MM.1S (cell line): ENCODE data around the gene RARG.

Experiments used
- EZH2 ChIP-seq: fragments of 300-600 bp; sonication (generic); optimal IDR thresholded peaks from 2 replicates; pipeline ENCODE3; 2017; ENCODE audit warnings: low read depth, mild to moderate bottlenecking, antibody characterized with exemption, low read length, mixed read lengths
- TF ChIP-seq, protein P1 (sequence below): fragments of 300-600 bp; sonication (generic); IDR thresholded peaks from 2 replicates; pipeline ENCODE4 v1.5.1; 2016; ENCODE audit warnings: antibody characterized with exemption, low read length, mixed read lengths

DNA sequence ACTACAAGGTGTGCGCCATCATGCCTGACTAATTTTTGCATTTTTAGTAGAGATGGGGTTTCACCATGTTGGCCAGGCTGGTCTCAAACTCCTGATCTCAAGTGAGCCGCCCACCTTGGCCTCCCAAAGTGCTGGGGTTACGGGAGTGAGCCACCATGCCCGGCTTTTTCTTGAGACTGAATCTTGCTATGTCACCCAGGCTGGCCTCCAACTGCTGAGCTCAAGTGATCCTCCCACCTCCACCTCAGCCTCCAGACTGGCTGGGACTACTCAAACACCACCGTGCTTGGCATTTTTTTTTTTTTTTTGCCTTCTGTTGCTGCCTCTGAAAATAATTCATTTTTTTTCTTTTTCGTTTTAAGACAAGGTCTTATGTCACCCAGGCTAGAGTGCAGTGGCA lies 27.9 kb upstream of the RARG start:
- TF ChIP-seq, protein P1, sequence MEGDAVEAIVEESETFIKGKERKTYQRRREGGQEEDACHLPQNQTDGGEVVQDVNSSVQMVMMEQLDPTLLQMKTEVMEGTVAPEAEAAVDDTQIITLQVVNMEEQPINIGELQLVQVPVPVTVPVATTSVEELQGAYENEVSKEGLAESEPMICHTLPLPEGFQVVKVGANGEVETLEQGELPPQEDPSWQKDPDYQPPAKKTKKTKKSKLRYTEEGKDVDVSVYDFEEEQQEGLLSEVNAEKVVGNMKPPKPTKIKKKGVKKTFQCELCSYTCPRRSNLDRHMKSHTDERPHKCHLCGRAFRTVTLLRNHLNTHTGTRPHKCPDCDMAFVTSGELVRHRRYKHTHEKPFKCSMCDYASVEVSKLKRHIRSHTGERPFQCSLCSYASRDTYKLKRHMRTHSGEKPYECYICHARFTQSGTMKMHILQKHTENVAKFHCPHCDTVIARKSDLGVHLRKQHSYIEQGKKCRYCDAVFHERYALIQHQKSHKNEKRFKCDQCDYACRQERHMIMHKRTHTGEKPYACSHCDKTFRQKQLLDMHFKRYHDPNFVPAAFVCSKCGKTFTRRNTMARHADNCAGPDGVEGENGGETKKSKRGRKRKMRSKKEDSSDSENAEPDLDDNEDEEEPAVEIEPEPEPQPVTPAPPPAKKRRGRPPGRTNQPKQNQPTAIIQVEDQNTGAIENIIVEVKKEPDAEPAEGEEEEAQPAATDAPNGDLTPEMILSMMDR, result no peak
- no peak for TF ChIP-seq EZH2
